Spinal cord (tissue), 10 donors: ENCODE data around the gene B4GALNT3. TPM values are rescaled to one million over a fixed set of nuclear protein-coding genes. Genes with fewer than 3 reads are reported as not detected.

ENCODE experiments used
- DNase-seq, 6 donors: peaks; one replicate each; pipeline versions ENCODE4 v3.0.0 to v3.0.0-alpha.2; 2013 to 2015; ENCODE audit warnings: low spot score in 6 of 6, low read depth in 4 of 6
- H3K27ac ChIP-seq: one replicate; pipeline ENCODE4 v1.5.1; 2013; ENCODE audit warnings: low read depth, low read length, control low read depth
- H3K27me3 ChIP-seq: one replicate; pipeline ENCODE4 v1.6.1; 2013; ENCODE audit warnings: low read length; ENCODE audit not compliant: control insufficient read depth, insufficient read depth
- H3K36me3 ChIP-seq: one replicate; pipeline ENCODE4 v1.6.1; 2013; ENCODE audit warnings: low read length; ENCODE audit not compliant: control insufficient read depth, insufficient read depth
- H3K4me1 ChIP-seq: one replicate; pipeline ENCODE4 v1.6.1; 2013; ENCODE audit warnings: low read length; ENCODE audit not compliant: control insufficient read depth, insufficient read depth
- H3K4me3 ChIP-seq: one replicate; pipeline ENCODE4 v1.5.1; 2013; ENCODE audit warnings: low read depth, low read length, control low read depth
- H3K9me3 ChIP-seq: one replicate; pipeline ENCODE4 v1.6.1; 2013; ENCODE audit warnings: low read length; ENCODE audit not compliant: control insufficient read depth, insufficient read depth
- WGBS: methylation state at CpG from one replicate; pipeline ENCODE4 v1.1.5; 2013; ENCODE audit warnings: missing lambda C conversion rate; ENCODE audit not compliant: insufficient coverage; 5-methylcytosine and 5-hydroxymethylcytosine counted together
- polyA plus RNA-seq, 2 donors: library from polyadenylated mRNA; unstranded; fragments of 120-200 nt; gene quantifications; one replicate each; pipeline ENCODE4 v1.2.1, GENCODE V29; 2013; ENCODE audit not compliant: insufficient read length in 2 of 2
- total RNA-seq, 2 donors: library from RNA; depleted of rRNA in 1 of 2; stranded (reverse); fragments of 120-200 nt in 1 of 2; fragments of >200 nt in 1 of 2; gene quantifications; one replicate each; pipeline versions ENCODE4 v1.2.3 to v1.2.4, GENCODE V29; 2013 to 2014
- donor health status: healthy.

The B4GALNT3 gene
- total and polyA plus RNA-seq, 4 donors = 3.2 to 7.2 (median 3.9) TPM

DNA sequence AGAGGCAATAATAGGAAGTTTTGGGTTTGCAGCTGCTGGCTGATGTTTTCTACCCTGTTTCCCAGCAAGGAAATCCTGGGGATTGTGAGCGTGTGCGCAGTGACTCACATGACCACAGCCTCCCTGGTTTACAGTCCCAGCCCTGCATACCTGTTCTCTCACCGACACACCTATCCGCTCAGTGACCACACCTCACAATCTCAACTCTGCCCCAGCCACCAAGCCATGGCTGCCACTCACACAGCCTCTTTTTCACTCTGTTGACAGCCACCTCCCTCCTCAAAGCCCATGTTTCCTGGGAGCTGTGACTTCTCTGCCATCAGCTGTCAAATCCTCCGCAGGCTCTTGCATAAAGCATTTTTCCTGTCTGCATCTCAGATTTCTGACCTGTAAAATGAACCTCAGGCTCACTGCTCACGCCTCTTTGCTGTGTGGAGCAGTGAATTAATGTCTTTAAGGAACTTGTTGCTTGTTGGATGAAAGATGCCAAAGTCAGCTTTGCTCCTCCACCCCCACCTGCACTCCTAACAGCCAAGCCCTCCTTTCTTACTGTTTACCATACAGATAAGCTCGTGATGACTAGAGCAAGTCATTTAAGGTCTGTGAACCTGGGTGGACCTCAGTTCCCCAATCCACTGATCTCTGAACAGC lies 43.5 kb downstream of the B4GALNT3 start:
- H3K9me3 ChIP-seq = no peaks in the 10 kb centered on the region
- no peaks in the 10 kb centered on the region for H3K36me3 ChIP-seq
- WGBS = 80% methylated on average over 6 of the region's 7 CpGs
- H3K27me3 ChIP-seq = no peaks in the 10 kb centered on the region
- no peak overlapping the region for H3K27ac ChIP-seq
- no peaks in the 10 kb centered on the region for H3K4me1 ChIP-seq
- H3K4me3 ChIP-seq = no peak overlapping the region
- DNase-seq = no peak

GRCh38 chr12:505221-505620 lies 45.5 kb downstream of the B4GALNT3 start:
- DNase-seq = no peak
- no peaks in the 10 kb centered on the region for H3K9me3 ChIP-seq
- 95% methylated on average over 3 of the region's 4 CpGs for WGBS
- H3K36me3 ChIP-seq = no peaks in the 10 kb centered on the region
- H3K4me3 ChIP-seq = no peak overlapping the region
- no peak overlapping the region for H3K27ac ChIP-seq
- peaks cover 8% of the 10 kb centered on the region for H3K4me1 ChIP-seq
- H3K27me3 ChIP-seq = no peaks in the 10 kb centered on the region

DNA sequence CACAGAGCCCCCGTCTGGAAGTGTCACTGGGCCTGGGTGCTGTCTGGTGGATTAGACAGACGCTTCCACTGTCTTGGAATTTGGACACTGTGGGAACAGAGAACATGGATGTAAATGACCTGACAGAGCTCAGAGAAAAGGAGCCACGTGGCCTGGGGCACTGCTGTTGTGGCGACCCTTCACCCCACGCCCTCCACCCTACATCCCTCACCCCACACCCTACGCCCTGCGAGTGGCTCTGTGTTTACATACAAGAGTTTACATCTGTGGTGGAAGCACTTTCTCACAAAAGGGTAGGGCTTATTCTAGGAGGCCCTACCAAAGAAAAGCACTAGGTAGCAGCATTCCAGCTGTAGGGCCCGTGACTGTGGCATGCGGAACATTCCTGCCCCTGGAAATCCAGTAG lies 47.7 kb downstream of the B4GALNT3 start:
- WGBS = 89% methylated on average over 4 of the region's 9 CpGs
- H3K36me3 ChIP-seq = no peaks in the 10 kb centered on the region

DNA sequence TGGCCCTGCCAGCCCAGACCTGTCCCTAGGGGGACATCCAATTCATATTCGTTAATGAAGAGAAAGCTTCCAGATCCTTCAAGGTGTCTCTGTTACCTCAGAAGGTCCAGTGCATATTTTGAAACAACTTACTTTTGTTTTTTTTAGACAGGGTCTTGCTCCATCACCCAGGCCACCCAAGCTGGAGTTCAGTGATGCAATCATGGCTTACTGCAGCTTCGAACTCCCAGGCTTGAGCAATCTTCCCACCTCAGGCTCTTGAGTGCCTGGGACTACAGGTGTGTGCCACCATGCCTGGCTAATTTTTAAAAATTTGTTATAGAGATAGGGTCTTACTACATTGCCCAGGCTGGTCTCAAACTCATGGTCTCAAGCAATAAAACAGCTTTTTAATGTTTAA lies 48.4 kb downstream of the B4GALNT3 start:
- Histone ChIP-seq H3K27ac (no peak overlapping the region), H3K36me3 (no peaks in the 10 kb centered on the region), H3K4me1 (peaks cover 14% of the 10 kb centered on the region), H3K9me3 (no peaks in the 10 kb centered on the region), H3K27me3 (no peaks in the 10 kb centered on the region), H3K4me3 (no peak overlapping the region)
- WGBS = 92% methylated on average over 2 of the region's 2 CpGs
- no peak for DNase-seq

More for the DNA sequence above, 47.7 kb downstream of the B4GALNT3 start:
- no peaks in the 10 kb centered on the region for H3K27me3 ChIP-seq
- no peak overlapping the region for H3K27ac ChIP-seq
- no peak for DNase-seq
- H3K4me1 ChIP-seq = peaks cover 14% of the 10 kb centered on the region
- no peaks in the 10 kb centered on the region for H3K9me3 ChIP-seq
- H3K4me3 ChIP-seq = no peak overlapping the region

DNA sequence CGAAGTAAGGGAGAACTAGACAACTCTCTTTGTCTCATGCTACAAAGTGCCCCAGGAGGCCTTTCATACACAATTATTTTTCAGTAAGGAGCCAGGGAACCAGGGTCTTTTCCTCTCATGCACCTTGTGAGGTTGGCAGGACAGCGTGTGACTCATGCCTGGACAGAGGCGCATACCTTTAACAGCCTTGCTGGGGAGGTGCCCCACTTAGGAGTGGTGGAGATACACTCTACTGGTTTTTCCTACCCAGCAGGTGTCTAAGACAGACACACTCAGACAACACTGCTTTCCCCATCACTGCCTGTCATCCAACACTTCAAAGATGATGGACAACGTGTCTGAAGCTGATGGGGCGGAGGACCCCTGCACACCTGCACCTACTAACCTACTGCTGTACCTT lies 49.1 kb downstream of the B4GALNT3 start:
- Histone ChIP-seq H3K4me1 (peaks cover 14% of the 10 kb centered on the region), H3K27me3 (no peaks in the 10 kb centered on the region), H3K36me3 (no peaks in the 10 kb centered on the region), H3K27ac (no peak overlapping the region), H3K9me3 (no peaks in the 10 kb centered on the region), H3K4me3 (no peak overlapping the region)
- 33% methylated on average over 1 of the region's 5 CpGs for WGBS
- no peak for DNase-seq

- no peak for DNase-seq
- Histone ChIP-seq H3K4me3 (no peak overlapping the region), H3K4me1 (peaks cover 14% of the 10 kb centered on the region), H3K27ac (no peak overlapping the region), H3K9me3 (no peaks in the 10 kb centered on the region), H3K36me3 (no peaks in the 10 kb centered on the region), H3K27me3 (no peaks in the 10 kb centered on the region)
- WGBS = 80% methylated on average over 1 of the region's 5 CpGs
Measured at GRCh38 chr12:509500-509899, 49.8 kb downstream of the B4GALNT3 start.

GRCh38 chr12:510071-510825 lies 50.5 kb downstream of the B4GALNT3 start:
- no peaks in the 10 kb centered on the region for H3K36me3 ChIP-seq
- H3K9me3 ChIP-seq = no peaks in the 10 kb centered on the region
- no peak overlapping the region for H3K27ac ChIP-seq
- H3K4me1 ChIP-seq = peaks cover 14% of the 10 kb centered on the region
- H3K4me3 ChIP-seq = no peak overlapping the region
- no peaks in the 10 kb centered on the region for H3K27me3 ChIP-seq
- 29% methylated on average over 8 of the region's 12 CpGs for WGBS
- DNase-seq = peak in 2 of 6 donors; percentile 32 to 80

DNA sequence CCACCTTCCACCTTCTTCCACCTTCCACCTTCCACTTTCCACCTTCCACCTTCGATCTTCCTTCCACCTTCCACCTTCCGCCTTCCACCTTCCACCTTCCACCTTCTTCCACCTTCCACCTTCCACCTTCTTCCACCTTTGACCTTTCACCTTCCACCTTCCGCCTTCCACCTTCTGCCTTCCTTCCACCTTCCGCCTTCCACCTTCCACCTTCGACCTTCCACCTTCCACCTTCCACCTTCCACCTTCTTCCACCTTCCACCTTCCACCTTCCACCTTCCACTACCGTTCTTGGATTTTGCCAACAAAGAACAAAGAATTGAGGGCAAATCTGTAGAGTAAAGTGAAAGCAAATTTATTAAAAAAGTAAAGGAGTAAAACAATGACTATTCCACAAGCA lies 53.2 kb downstream of the B4GALNT3 start:
- Histone ChIP-seq H3K4me1 (peaks cover 14% of the 10 kb centered on the region), H3K9me3 (no peaks in the 10 kb centered on the region), H3K36me3 (no peaks in the 10 kb centered on the region), H3K27ac (no peak overlapping the region), H3K4me3 (no peak overlapping the region), H3K27me3 (no peaks in the 10 kb centered on the region)
- WGBS = 100% methylated on average over 3 of the region's 6 CpGs
- DNase-seq = no peak

DNA sequence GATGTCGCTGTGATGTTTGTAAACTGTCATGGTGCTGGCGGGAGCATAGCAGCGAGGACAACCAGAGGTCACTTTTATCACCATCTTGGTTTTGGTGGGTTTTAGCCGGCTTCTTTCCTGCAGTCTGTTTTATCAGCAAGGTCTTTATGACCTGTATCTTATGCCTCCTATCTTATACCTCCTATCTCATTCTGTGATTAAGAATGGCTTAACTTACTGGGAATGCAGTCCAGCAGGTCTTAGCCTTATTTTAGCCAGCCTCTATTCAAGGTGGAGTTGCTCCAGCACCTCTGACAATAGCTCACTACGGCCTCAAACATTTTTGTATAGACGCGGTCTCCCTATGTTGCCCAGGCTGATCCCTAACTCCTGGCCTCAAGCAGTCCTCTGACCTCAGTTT lies 53.7 kb downstream of the B4GALNT3 start:
- Histone ChIP-seq H3K36me3 (no peaks in the 10 kb centered on the region), H3K9me3 (no peaks in the 10 kb centered on the region), H3K4me1 (peaks cover 14% of the 10 kb centered on the region), H3K27ac (no peak overlapping the region), H3K4me3 (no peak overlapping the region), H3K27me3 (no peaks in the 10 kb centered on the region)
- no peak for DNase-seq
- WGBS = 100% methylated on average over 3 of the region's 7 CpGs

DNA sequence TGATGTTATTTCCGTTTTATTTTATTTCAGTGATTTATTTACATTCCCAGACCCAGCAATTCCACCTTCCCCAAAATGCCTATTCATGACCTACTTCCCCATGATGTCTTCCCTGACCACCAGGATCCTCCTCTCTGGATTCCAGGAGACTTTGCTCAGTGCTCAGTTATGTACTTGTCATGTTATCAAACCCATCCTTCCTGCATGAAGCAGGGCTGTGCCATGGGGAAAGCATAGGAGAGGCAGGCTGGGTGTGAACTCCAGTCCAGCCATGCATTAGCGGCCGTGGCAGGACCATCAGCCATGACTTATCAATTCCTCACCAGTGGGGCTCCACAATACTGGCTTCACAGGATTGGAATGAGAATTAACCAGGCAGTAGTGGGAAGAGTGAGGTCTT lies 57.8 kb downstream of the B4GALNT3 start:
- DNase-seq = no peak
- no CpG with 5 or more reads among the region's 3 CpGs for WGBS

More for the DNA sequence above, 57.8 kb downstream of the B4GALNT3 start:
- no peaks in the 10 kb centered on the region for H3K27me3 ChIP-seq
- H3K36me3 ChIP-seq = no peaks in the 10 kb centered on the region
- H3K4me1 ChIP-seq = no peaks in the 10 kb centered on the region
- H3K4me3 ChIP-seq = no peak overlapping the region
- H3K27ac ChIP-seq = no peak overlapping the region
- no peaks in the 10 kb centered on the region for H3K9me3 ChIP-seq
